ENCODE results near the gene OCIAD2. TPM values are rescaled to one million over a fixed set of nuclear protein-coding genes. Genes with fewer than 3 reads are reported as not detected.
"Not testable (repeated sequence)": the region's sequence is repeated elsewhere in the genome, so short reads cannot be mapped to it uniquely, and the experiment has no call there.

Gene OCIAD2
- total RNA-seq, 1 donor from 2014 or later, result 85.4 TPM

DNA sequence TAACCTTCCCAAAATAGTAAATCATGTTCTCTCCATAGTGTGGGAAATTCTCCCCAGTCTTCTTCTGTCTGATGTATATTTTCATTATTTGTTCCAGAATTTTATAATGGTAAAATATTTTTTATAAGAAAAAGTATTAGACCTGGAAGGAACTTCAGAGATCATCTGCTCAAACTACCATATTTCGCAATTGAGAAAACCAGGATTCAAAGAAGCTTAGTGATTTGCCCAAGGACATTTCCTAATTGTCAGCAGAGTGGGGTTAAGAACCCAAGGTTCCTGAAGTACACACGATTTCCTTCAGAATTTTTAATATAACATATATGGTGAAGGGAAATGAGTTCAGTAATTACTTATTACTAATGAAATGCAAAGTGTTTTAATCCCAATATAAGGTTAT, 51.6 kb downstream of the OCIAD2 start:
- intact Hi-C loops (cut with micrococcal nuclease), result no loop called here

DNA sequence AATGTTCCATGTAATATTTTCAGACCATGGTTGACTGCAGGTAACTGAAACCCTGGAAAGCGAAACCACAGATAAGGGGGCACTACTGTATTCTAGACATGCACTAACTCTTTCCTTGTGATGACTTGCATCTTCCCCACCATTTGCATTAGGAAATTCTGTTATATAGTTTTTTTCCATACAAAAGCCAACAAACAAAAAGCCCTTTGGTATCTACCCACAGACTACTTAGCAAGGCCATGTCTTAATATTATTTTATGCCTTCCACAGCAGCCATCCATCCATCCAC, 52.2 kb downstream of the OCIAD2 start:
- intact Hi-C loops (cut with micrococcal nuclease), result no loop called here

DNA sequence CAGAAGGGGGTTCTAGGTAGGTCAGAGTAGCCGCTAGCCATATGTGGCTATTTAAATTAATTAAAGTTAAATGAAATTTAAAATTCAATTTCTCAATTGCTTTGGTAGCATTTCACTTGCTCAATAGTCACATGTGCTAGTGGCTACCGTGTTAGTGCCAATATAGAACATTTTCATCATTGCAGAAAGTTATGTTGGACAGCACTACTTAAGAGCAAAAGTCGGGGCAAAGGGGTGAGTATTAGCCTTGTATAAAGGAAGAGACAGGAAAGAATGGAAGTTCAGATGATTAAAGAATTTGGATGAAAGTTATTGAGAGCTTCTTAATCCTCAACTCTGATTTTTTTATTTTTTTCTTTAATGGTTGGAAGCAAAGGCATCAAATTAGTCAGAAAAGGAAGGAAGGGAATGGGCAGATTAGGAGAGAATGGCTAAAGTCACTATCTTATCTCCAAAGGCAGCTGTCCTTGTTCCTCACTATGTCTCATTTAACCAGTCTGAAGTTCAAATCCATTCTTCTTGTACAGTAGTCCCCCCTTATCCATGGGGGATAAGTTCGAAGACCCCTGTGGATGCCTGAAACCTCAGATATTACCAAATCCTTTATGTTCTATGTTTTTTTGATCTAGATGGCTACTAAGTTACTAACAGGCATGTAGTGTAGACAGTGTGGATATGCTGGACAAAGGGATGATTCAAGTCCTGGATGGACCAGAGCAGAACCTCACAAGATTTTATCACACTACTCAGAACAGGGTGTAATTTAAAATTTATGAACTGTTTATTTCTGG, 52.8 kb downstream of the OCIAD2 start:
- intact Hi-C loops (cut with micrococcal nuclease), result no loop called here

DNA sequence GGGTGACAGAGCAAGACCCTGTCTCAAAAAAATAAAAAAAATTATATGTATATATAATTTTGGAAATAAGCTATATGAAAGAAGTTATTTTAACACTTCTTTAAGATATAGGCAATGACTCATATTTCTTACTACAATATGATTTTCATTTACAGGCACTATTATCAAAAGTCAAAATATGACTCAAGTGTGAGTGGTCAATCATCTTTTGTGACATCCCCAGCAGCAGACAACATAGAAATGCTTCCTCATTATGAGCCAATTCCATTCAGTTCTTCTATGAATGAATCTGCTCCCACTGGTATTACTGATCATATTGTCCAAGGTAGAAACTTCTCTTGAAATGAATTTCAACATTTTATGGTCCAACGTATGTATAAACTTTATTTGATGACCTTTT, 54.9 kb downstream of the OCIAD2 start:
- intact Hi-C loops (cut with micrococcal nuclease), result no loop called here

DNA sequence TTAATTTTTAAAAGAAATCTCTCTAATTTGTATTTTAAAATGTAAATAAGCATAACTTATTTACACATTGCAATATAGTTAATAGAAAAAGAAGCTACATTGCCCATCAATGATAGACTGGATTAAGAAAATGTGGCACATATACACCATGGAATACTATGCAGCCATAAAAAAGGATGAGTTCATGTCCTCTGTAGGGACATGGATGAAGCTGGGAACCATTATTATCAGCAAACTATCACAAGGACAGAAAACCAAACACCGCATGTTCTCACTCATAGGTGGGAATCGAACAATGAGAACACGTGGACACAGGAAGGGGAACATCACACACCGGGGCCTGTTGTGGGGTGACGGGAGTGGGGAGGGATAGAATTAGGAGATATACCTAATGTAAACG, 57.8 kb downstream of the OCIAD2 start:
- intact Hi-C loops (cut with micrococcal nuclease), result not testable (repeated sequence)

DNA sequence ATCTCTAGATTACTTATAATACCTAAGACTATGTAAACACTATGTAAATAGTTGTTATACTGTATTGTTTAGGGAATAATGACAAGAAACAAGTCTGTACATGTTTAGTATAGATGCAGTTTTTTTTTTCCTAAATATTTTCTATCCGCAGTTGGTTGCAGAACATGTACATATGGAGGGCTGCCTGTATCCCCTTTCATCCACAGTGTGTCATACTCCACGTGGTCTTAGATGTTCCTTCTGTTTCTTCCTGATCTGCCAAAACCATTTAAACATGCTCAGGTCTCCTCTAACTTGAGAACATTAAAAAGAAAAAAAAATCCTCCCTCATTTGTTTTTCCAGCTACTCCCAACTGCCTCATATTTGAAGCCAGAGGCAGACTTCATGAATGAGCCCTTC, 61.7 kb downstream of the OCIAD2 start:
- intact Hi-C loops (cut with micrococcal nuclease), result no loop called here

DNA sequence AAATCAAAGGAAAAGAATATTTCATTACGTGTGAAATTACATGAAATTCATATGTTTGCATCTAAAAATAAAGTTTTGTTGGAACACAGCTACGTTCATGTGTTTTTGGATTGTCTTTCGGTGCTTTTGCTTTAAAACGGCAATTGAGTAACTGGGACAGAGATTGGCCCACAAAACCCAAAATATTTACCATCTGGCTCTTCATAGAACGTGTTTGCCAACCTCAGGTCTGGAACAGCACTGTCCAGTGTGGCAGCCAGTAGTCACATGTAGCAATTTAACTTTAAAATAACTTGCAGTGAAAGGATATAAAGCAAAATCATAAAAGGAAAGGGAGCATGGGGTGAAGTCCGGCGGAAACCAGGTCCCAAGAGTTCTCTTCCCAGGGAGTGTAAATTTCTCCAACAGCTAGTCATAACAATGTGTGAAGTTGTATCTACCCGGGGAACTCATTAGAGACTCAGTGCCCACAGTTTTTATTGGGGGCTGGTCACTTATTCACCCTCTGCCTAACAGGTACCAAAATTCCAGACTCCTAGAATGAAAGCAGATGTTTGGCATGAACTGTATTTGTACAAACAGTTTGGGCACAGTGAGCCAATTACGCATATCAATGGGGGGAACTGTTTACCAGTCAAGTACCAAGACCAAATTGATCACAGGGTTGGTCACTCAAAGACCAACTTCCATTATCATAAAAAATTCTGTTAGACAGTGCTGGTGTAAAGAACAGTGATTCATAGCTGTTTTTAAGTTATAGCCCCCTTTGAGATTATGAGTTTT, 65.3 kb downstream of the OCIAD2 start:
- intact Hi-C loops (cut with micrococcal nuclease), result no loop called here

DNA sequence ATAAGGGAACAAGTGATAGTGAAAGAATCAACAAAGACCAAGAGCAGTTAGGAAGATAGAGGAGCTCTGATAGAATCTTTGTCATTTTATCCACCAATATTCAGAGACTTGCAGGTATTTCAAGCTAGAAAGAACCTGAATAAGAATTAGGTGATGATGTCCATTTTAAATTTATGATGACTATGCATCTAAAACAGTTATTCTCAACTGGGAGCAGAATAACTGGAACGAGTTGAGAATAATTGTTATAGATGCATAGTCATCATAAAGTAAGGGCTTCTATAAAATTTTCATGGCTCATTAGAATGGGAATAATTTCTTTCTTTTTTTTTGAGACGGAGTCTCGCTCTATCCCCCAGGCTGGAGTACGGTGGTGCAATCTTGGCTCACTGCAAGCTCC, 69.9 kb downstream of the OCIAD2 start:
- intact Hi-C loops (cut with micrococcal nuclease), result loop anchor here (10.0 kb wide), 2 partner anchors 702 to 922 kb away; partner anchors contain the start of genes NFXL1 and TXK

Other genes with a start within 250 kb of the OCIAD2 start
- gene FRYL, start 126.5 kb downstream of the OCIAD2 start, total RNA-seq, result 84.7 and 88.6 TPM in 2 replicates
- 106 and 110 TPM in 2 replicates for gene OCIAD1, start 75.7 kb downstream of the OCIAD2 start, total RNA-seq
- gene CWH43, start 79.5 kb upstream of the OCIAD2 start, total RNA-seq, result not detected in 2 replicates